T follicular helper cell (primary cell): ENCODE measurements around the gene DAAM1.

Experiments used
- DNase-seq: peaks from one replicate; pipeline ENCODE4 v3.0.0-alpha.2; 2020; ENCODE audit warnings: low read depth
- total RNA-seq, 2 experiments: gene quantifications; one replicate each; lab custom pipeline; 2026; lab: John Stamatoyannopoulos, UW

The DAAM1 gene
- total RNA-seq: 10.2 to 32.6 reads per million in 2 experiments

- peak; percentile 94 for DNase-seq
Measured at GRCh38 chr14:59188461-59189090, at the start of gene DAAM1. TSS of gene DAAM1 (plus strand) at chr14:59188667. CDS start at chr14:59263478, 74,811 bp downstream.

GRCh38 chr14:59139324-59139723 is 49.1 kb upstream of the DAAM1 start:
- DNase-seq: no peak

- no peak for DNase-seq
Measured at GRCh38 chr14:59140106-59140843, 48.2 kb upstream of the DAAM1 start.

GRCh38 chr14:59146484-59146883 is 42.0 kb upstream of the DAAM1 start:
- DNase-seq: no peak

GRCh38 chr14:59147007-59147406 is 41.5 kb upstream of the DAAM1 start:
- no peak for DNase-seq

- no peak for DNase-seq
Measured at GRCh38 chr14:59148334-59148900, 40.0 kb upstream of the DAAM1 start.

- no peak for DNase-seq
Measured at GRCh38 chr14:59150990-59151389, 37.5 kb upstream of the DAAM1 start.

- no peak for DNase-seq
Measured at GRCh38 chr14:59154373-59154772, 34.1 kb upstream of the DAAM1 start.

- DNase-seq: no peak
Measured at GRCh38 chr14:59155886-59156285, 32.6 kb upstream of the DAAM1 start.

GRCh38 chr14:59159169-59159568 is 29.3 kb upstream of the DAAM1 start:
- DNase-seq: no peak

GRCh38 chr14:59160506-59160905 is 28.0 kb upstream of the DAAM1 start:
- no peak for DNase-seq

GRCh38 chr14:59161561-59162175 is 26.8 kb upstream of the DAAM1 start:
- no peak for DNase-seq

- DNase-seq: no peak
Measured at GRCh38 chr14:59166258-59166657, 22.2 kb upstream of the DAAM1 start.

- DNase-seq: no peak
Measured at GRCh38 chr14:59175404-59175803, 13.1 kb upstream of the DAAM1 start.

GRCh38 chr14:59176765-59177164 is 11.7 kb upstream of the DAAM1 start:
- DNase-seq: no peak

- DNase-seq: no peak
Measured at GRCh38 chr14:59177262-59177661, 11.2 kb upstream of the DAAM1 start.

GRCh38 chr14:59181791-59182190 is 6.7 kb upstream of the DAAM1 start:
- no peak for DNase-seq

GRCh38 chr14:59182641-59183040 is 5.8 kb upstream of the DAAM1 start:
- DNase-seq: no peak

- DNase-seq: no peak
Measured at GRCh38 chr14:59183150-59183549, 5.3 kb upstream of the DAAM1 start.

GRCh38 chr14:59184396-59184795 is 4.1 kb upstream of the DAAM1 start:
- DNase-seq: no peak

GRCh38 chr14:59185676-59186075 is 2.8 kb upstream of the DAAM1 start:
- no peak for DNase-seq

GRCh38 chr14:59186306-59186705 is 2.2 kb upstream of the DAAM1 start:
- no peak for DNase-seq

GRCh38 chr14:59187118-59187517 is 1.3 kb upstream of the DAAM1 start:
- DNase-seq: no peak
